A549 (cell line): ENCODE data around the gene AFF3. TPM values are rescaled to one million over a fixed set of nuclear protein-coding genes. Genes with fewer than 3 reads are reported as not detected.

Experiments
- ATAC-seq, 2 experiments: fragments of 200-7000 bp in 1 of 2; fragments of >200 bp in 1 of 2; cut with Nextera tagmentation in 1 of 2; cut with Tn5 transposase in 1 of 2; 3 replicates each; pipeline versions ENCODE4 v1.8.0 to v1.9.1; 2018 to 2020; ENCODE audit warnings: mild to moderate bottlenecking in 1 of 2, moderate library complexity in 1 of 2
- CTCF ChIA-PET: fragments of 300-600 bp; sonication (Branson Sonifier 250); formaldehyde crosslinking; extraction: SDS; loops from one replicate; lab custom pipeline; 2021; ENCODE audit warnings: antibody characterized with exemption, inconsistent platforms; lab: Yijun Ruan, JAX
- POLR2A ChIA-PET: fragments of 350-600 bp; formaldehyde crosslinking; extraction: SDS; loops from one replicate; lab custom pipeline; 2021; ENCODE audit warnings: antibody characterized with exemption, inconsistent platforms; lab: Yijun Ruan, JAX
- DNase-seq, 2 experiments: peaks; one replicate each; pipeline versions ENCODE4 v3.0.0 to v3.0.0-alpha.2; 2011 to 2016; ENCODE audit warnings: low read depth in 1 of 2, low spot score in 1 of 2
- FAIRE-seq: peaks from 2 replicates; lab custom pipeline; 2011; peaks lifted over from hg19 to GRCh38; lab: Jason Lieb, UNC
- H3K27ac ChIP-seq, 2 experiments: fragments of >200 bp; sonication (Bioruptor Twin); formaldehyde crosslinking; 3 replicates each; pipeline ENCODE4 v1.5.1; 2016 to 2017
- H3K4me1 ChIP-seq: fragments of >200 bp; sonication (Bioruptor Twin); formaldehyde crosslinking; 3 replicates; pipeline ENCODE4 v1.6.1; 2016
- H3K4me2 ChIP-seq: fragments of >200 bp; sonication (Bioruptor Twin); formaldehyde crosslinking; 3 replicates; pipeline ENCODE4 v1.6.1; 2016
- H3K4me3 ChIP-seq: fragments of >200 bp; sonication (Bioruptor Twin); formaldehyde crosslinking; 3 replicates; pipeline ENCODE4 v1.5.1; 2016
- H3K9me3 ChIP-seq: fragments of >200 bp; sonication (Bioruptor Twin); formaldehyde crosslinking; 3 replicates; pipeline ENCODE4 v1.6.1; 2016
- BCL3 ChIP-seq: fragments of >200 bp; sonication (Bioruptor Twin); formaldehyde crosslinking; IDR thresholded peaks from 3 replicates; pipeline ENCODE4 v1.6.1; 2016
- CBX8 ChIP-seq: fragments of 200-600 bp; sonication (generic); IDR thresholded peaks from 2 replicates; pipeline ENCODE4 v1.6.1; 2016
- CHD4 ChIP-seq: fragments of 200-600 bp; sonication (generic); IDR thresholded peaks from 2 replicates; pipeline ENCODE4 v1.6.1; 2016; ENCODE audit warnings: antibody characterized with exemption, mild to moderate bottlenecking, borderline replicate concordance
- EHF ChIP-seq: fragments of 250-450 bp; sonication (Bioruptor Pico); IDR thresholded peaks from 2 replicates; pipeline ENCODE4 v1.5.0; 2020; ENCODE audit warnings: mild to moderate bottlenecking
- EHMT2 ChIP-seq: fragments of 200-600 bp; sonication (generic); IDR thresholded peaks from 2 replicates; pipeline ENCODE4 v1.6.1; 2016; ENCODE audit warnings: antibody characterized with exemption, low read depth, mild to moderate bottlenecking, moderate library complexity
- ELK1 ChIP-seq: fragments of 150-350 bp; IDR thresholded peaks from 2 replicates; pipeline ENCODE4 v1.6.1; 2014; ENCODE audit warnings: low read depth, mild to moderate bottlenecking, low read length
- EP300 ChIP-seq, 2 experiments: fragments of >200 bp; sonication (Bioruptor Twin); formaldehyde crosslinking; IDR thresholded peaks; 2 replicates in 1 of 2; 3 replicates in 1 of 2; pipeline ENCODE4 v1.6.1; 2016 to 2017
- ESRRA ChIP-seq: fragments of 150-350 bp; IDR thresholded peaks from 2 replicates; pipeline ENCODE4 v1.6.1; 2014; ENCODE audit warnings: mild to moderate bottlenecking, low read length, borderline replicate concordance
- FOSB ChIP-seq: fragments of 250-450 bp; sonication (Bioruptor Pico); IDR thresholded peaks from 2 replicates; pipeline ENCODE4 v1.5.0; 2020; ENCODE audit warnings: mild to moderate bottlenecking, moderate library complexity
- HES2 ChIP-seq: fragments of >200 bp; sonication (Bioruptor Twin); formaldehyde crosslinking; IDR thresholded peaks from 2 replicates; pipeline ENCODE4 v1.6.1; 2016
- HEYL ChIP-seq: fragments of 250-450 bp; sonication (Bioruptor Pico); IDR thresholded peaks from 2 replicates; pipeline ENCODE4 v1.8.0; 2021; ENCODE audit warnings: mild to moderate bottlenecking, moderate library complexity
- HOXB5 ChIP-seq: fragments of 250-450 bp; sonication (Bioruptor Pico); IDR thresholded peaks from 2 replicates; pipeline ENCODE4 v1.5.0; 2020; ENCODE audit warnings: mild to moderate bottlenecking, moderate library complexity
- JUN ChIP-seq, 2 experiments: fragments of >200 bp; sonication (Bioruptor Twin); formaldehyde crosslinking; IDR thresholded peaks; 2 replicates in 1 of 2; 3 replicates in 1 of 2; pipeline ENCODE4 v1.6.1; 2016 to 2017
- KDM1A ChIP-seq: fragments of 200-600 bp; sonication (generic); IDR thresholded peaks from 2 replicates; pipeline ENCODE4 v1.6.1; 2016; ENCODE audit warnings: low read depth, mild to moderate bottlenecking
- KDM5A ChIP-seq: fragments of 200-600 bp; sonication (generic); IDR thresholded peaks from 2 replicates; pipeline ENCODE4 v1.6.1; 2016; ENCODE audit warnings: antibody characterized with exemption, mild to moderate bottlenecking
- MAFK ChIP-seq: fragments of 450-650 bp; IDR thresholded peaks from 2 replicates; pipeline ENCODE4 v1.6.1; 2014; ENCODE audit not compliant: partially characterized antibody
- MAX ChIP-seq: IDR thresholded peaks from 2 replicates; pipeline ENCODE4 v1.6.1; 2012
- NPAS2 ChIP-seq: fragments of 250-450 bp; sonication (Bioruptor Pico); IDR thresholded peaks from 2 replicates; pipeline ENCODE4 v1.8.0; 2022; ENCODE audit warnings: mild to moderate bottlenecking, moderate library complexity, borderline replicate concordance
- NR3C1 ChIP-seq: fragments of >200 bp; sonication (Bioruptor Twin); formaldehyde crosslinking; IDR thresholded peaks from 3 replicates; pipeline ENCODE4 v1.6.1; 2017
- POLR2A ChIP-seq: IDR thresholded peaks from 2 replicates; pipeline ENCODE4 v1.6.1; 2012; ENCODE audit warnings: mild to moderate bottlenecking, low read length
- RAD21 ChIP-seq, 2 experiments: fragments of >200 bp in 1 of 2; sonication (Bioruptor Twin) in 1 of 2; formaldehyde crosslinking in 1 of 2; IDR thresholded peaks in 1 of 2; conservative IDR thresholded peaks in 1 of 2; 2 replicates in 1 of 2; 3 replicates in 1 of 2; pipeline ENCODE4 v1.6.1; 2012 to 2018; ENCODE audit warnings: inconsistent platforms in 1 of 2
- RFX5 ChIP-seq: fragments of 450-650 bp; IDR thresholded peaks from 2 replicates; pipeline ENCODE4 v1.7.1; 2014; ENCODE audit warnings: antibody characterized with exemption, mild to moderate bottlenecking, moderate library complexity
- RNF2 ChIP-seq: fragments of 200-600 bp; sonication (generic); IDR thresholded peaks from 2 replicates; pipeline ENCODE4 v1.6.1; 2016; ENCODE audit warnings: low read depth, mild to moderate bottlenecking, antibody characterized with exemption, moderate library complexity, borderline replicate concordance
- SREBF2 ChIP-seq: fragments of 450-650 bp; IDR thresholded peaks from 2 replicates; pipeline ENCODE4 v1.6.1; 2014; ENCODE audit warnings: mild to moderate bottlenecking, moderate library complexity
- TFCP2L1 ChIP-seq: fragments of 250-450 bp; sonication (Bioruptor Pico); IDR thresholded peaks from 2 replicates; pipeline ENCODE4 v1.5.0; 2021; ENCODE audit warnings: mild to moderate bottlenecking
- TP53 ChIP-seq: fragments of 250-450 bp; sonication (Bioruptor Pico); IDR thresholded peaks from 2 replicates; pipeline ENCODE4 v1.5.0; 2021; ENCODE audit warnings: mild to moderate bottlenecking, moderate library complexity
- ZC3H11A ChIP-seq: fragments of 450-650 bp; IDR thresholded peaks from 2 replicates; pipeline ENCODE4 v1.6.1; 2014; ENCODE audit warnings: antibody characterized with exemption, mild to moderate bottlenecking
- ZFP36 ChIP-seq: fragments of 450-650 bp; IDR thresholded peaks from 2 replicates; pipeline ENCODE4 v1.6.1; 2014; ENCODE audit warnings: borderline replicate concordance; ENCODE audit not compliant: partially characterized antibody
- ZNF302 ChIP-seq: fragments of 250-450 bp; sonication (Bioruptor Pico); IDR thresholded peaks from 2 replicates; pipeline ENCODE4 v1.9.0; 2021; ENCODE audit warnings: inconsistent platforms, mild to moderate bottlenecking, moderate library complexity
- ZSCAN20 ChIP-seq: fragments of 250-450 bp; sonication (Bioruptor Pico); IDR thresholded peaks from 2 replicates; pipeline ENCODE4 v1.8.0; 2022; ENCODE audit warnings: mild to moderate bottlenecking, moderate library complexity
- WGBS: methylation state at CpG from one replicate; pipeline ENCODE4 v1.1.6; 2017; ENCODE audit errors: missing lambda C conversion rate; 5-methylcytosine and 5-hydroxymethylcytosine counted together
- polyA plus RNA-seq, 4 experiments: library from polyadenylated mRNA; depleted of rRNA in 3 of 4; stranded (reverse); fragments of >200 nt; fragmentation: RNase III in 1 of 4; extraction: RNeasy Plus Mini Kit Qiagen cat#74134 plus additional on column Dnase treatment in 1 of 4; gene quantifications; 2 replicates in 3 of 4; 3 replicates in 1 of 4; pipeline ENCODE4 v1.2.3, GENCODE V29; 2011 to 2017

AFF3 gene
- polyA plus RNA-seq, 2 of the 4 experiments (the other 2 are of a cell fraction), result not detected

- DNase-seq (no peak), FAIRE-seq (no peak), ATAC-seq (no peak)
- no peaks in the 10 kb centered on the region for H3K4me1 ChIP-seq
- POLR2A ChIA-PET, result no interaction called here
- H3K9me3 ChIP-seq, result no peaks in the 10 kb centered on the region
- H3K4me3 ChIP-seq, result no peak overlapping the region
- no peak overlapping the region for H3K4me2 ChIP-seq
- no peak for TF ChIP-seq TP53 (CRISPR knock-in tag)
- TF ChIP-seq KDM1A, result no peak
- TF ChIP-seq RFX5, result no peak
- no peak for TF ChIP-seq SREBF2
- TF ChIP-seq EHMT2, result no peak
- TF ChIP-seq FOSB (CRISPR knock-in tag), result no peak
- no peak for TF ChIP-seq NPAS2
- TF ChIP-seq EHF, result no peak
- TF ChIP-seq ZSCAN20 (CRISPR knock-in tag), result no peak
- no peak for TF ChIP-seq POLR2A
- TF ChIP-seq NR3C1, result no peak
- TF ChIP-seq ZC3H11A, result no peak
- TF ChIP-seq CBX8, result no peak
- no peak for TF ChIP-seq JUN (IDR thresholded peaks at IDR 0.05)
- no peak for TF ChIP-seq TFCP2L1 (CRISPR knock-in tag)
- TF ChIP-seq RNF2, result no peak
- TF ChIP-seq MAFK, result no peak
- TF ChIP-seq ESRRA, result no peak
- no peak for TF ChIP-seq ELK1
- no peak for TF ChIP-seq HEYL (CRISPR knock-in tag)
- no peak overlapping the region for H3K27ac ChIP-seq
- 29% methylated on average over 1 of the region's 1 CpG for WGBS
- CTCF ChIA-PET, result no interaction called here
Observed at GRCh38 chr2:99707592-99707991, 434.8 kb downstream of the AFF3 start.

- FAIRE-seq, result no peak
- ChIA-PET CTCF (no interaction called here), POLR2A (no interaction called here)
- H3K4me1 ChIP-seq, result no peaks in the 10 kb centered on the region
- no peak for ATAC-seq
- H3K4me3 ChIP-seq, result no peak overlapping the region
- H3K9me3 ChIP-seq, result no peaks in the 10 kb centered on the region
- DNase-seq, result no peak
- H3K27ac ChIP-seq, result no peak overlapping the region
- no peak for TF ChIP-seq ZFP36
- no peak for TF ChIP-seq KDM5A
- no peak for TF ChIP-seq TP53 (CRISPR knock-in tag)
- no peak for TF ChIP-seq CBX8
- TF ChIP-seq HES2, result no peak
- no peak for TF ChIP-seq FOSB (CRISPR knock-in tag)
- TF ChIP-seq BCL3, result no peak
- no peak for TF ChIP-seq SREBF2
- no peak for TF ChIP-seq RAD21 (conservative IDR thresholded peaks at IDR 0.05 in 1 of 2, IDR thresholded peaks at IDR 0.05 in 1 of 2)
- TF ChIP-seq TFCP2L1 (CRISPR knock-in tag), result no peak
- no peak for TF ChIP-seq MAX
- TF ChIP-seq CHD4, result no peak
- TF ChIP-seq HOXB5, result no peak
- no peak for TF ChIP-seq NPAS2
- no peak for TF ChIP-seq RFX5
- no peak for TF ChIP-seq EP300 (IDR thresholded peaks at IDR 0.05)
- no peak for TF ChIP-seq POLR2A
- TF ChIP-seq ZNF302 (CRISPR knock-in tag), result no peak
- TF ChIP-seq EHMT2, result no peak
- no peak overlapping the region for H3K4me2 ChIP-seq
- WGBS, result 40% methylated on average over 4 of the region's 4 CpGs
Observed at GRCh38 chr2:99706735-99707134, 435.7 kb downstream of the AFF3 start.
